Esophagus squamous epithelium (tissue), 4 donors: ENCODE measurements around the gene PPP1R8.

Source experiments
- CTCF ChIP-seq, 6 experiments: fragments of 450-650 bp in 4 of 6; fragments of 200-600 bp in 2 of 6; sonication (generic) in 2 of 6; IDR thresholded peaks; one replicate each; pipeline ENCODE4 v1.5.1; 2016 to 2019; ENCODE audit warnings: antibody characterized with exemption in 6 of 6, mild to moderate bottlenecking in 4 of 6, moderate library complexity in 4 of 6
- POLR2A ChIP-seq, 4 donors: fragments of 450-650 bp; IDR thresholded peaks; one replicate each; pipeline ENCODE4 v1.6.1; 2017; ENCODE audit warnings: antibody characterized with exemption in 4 of 4, mild to moderate bottlenecking in 4 of 4, moderate library complexity in 3 of 4

- TF ChIP-seq CTCF (IDR thresholded peaks at IDR 0.05) (no peak), POLR2A (IDR thresholded peaks at IDR 0.05) (peak in 1 of 4 donors; percentile 20)
Measured at GRCh38 chr1:27889506-27889905, 58.9 kb downstream of the PPP1R8 start.
